IPS-18a (cell line): Measurements from ENCODE around the gene CATSPER3.

Source experiments
- H3K27ac ChIP-seq: one replicate; pipeline ENCODE4 v1.5.1; 2013; ENCODE audit warnings: low read length
- H3K27me3 ChIP-seq: one replicate; pipeline ENCODE4 v1.6.1; 2013; ENCODE audit warnings: mild to moderate bottlenecking, low read length; ENCODE audit not compliant: control insufficient read depth, insufficient read depth
- H3K36me3 ChIP-seq: one replicate; pipeline ENCODE4 v1.6.1; 2013; ENCODE audit warnings: low read depth, low read length; ENCODE audit not compliant: control insufficient read depth
- H3K4me1 ChIP-seq: one replicate; pipeline ENCODE4 v1.6.1; 2013; ENCODE audit warnings: low read depth, low read length; ENCODE audit not compliant: control insufficient read depth
- H3K4me3 ChIP-seq: one replicate; pipeline ENCODE4 v1.5.1; 2013; ENCODE audit warnings: low read length
- H3K9ac ChIP-seq: one replicate; pipeline ENCODE4 v1.6.1; 2013; ENCODE audit warnings: mild to moderate bottlenecking, low read length, moderate library complexity
- H3K9me3 ChIP-seq: one replicate; pipeline ENCODE4 v1.6.1; 2013; ENCODE audit warnings: low read depth, low read length; ENCODE audit not compliant: control insufficient read depth

CATSPER3 gene

DNA sequence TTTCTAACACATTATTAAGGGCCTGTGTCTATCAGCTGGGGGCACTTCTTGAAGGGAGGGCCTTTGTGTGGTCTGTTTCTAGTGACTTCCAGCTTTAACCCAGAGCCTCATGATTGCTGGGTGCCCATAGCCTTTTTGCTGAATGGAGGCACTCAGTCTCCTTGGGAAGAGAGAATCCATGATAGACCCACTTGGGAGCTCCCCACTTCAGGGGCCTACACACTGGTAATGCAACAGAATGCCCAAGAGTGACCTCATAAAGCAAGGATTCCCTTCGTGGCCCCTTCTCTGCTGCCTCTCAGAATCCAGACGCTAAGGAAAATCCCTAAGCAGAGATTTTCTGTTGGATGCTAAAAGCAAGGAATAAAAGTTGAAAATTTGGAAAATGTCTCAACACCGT is at the start of gene CATSPER3:
Gene CATSPER3, plus strand, starts transcription at position 301 of the 400 bp plus-strand sequence. Its CDS starts 85 bp downstream, at position 386.
- H3K9me3 ChIP-seq, result no peaks in the 10 kb centered on the region
- no peaks in the 10 kb centered on the region for H3K4me1 ChIP-seq
- H3K4me3 ChIP-seq, result no peak within 1 kb of the TSS
- no peaks in the 10 kb centered on the region for H3K27me3 ChIP-seq
- no peaks in the 10 kb centered on the region for H3K36me3 ChIP-seq
- H3K27ac ChIP-seq, result no peak within 1 kb of the TSS
- no peak within 1 kb of the TSS for H3K9ac ChIP-seq

DNA sequence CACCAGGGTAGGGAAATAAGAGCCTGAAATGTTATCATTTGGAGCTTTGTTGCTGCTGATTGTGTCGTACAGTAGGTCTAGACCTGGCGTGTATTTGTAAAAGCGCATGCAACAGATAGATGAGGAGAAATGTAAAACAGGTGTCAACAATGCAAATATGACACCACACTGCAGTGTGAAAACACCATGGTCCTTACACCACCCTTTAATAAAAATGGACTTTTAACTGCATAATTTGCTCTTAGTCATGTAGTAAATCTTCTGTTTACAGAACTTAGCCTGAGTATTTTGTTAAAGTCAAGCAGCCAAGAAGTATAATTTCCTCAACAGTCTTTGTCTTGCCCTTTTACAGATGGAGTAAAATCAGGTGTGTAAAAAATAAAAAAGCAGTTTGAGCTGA is 48.8 kb upstream of the CATSPER3 start:
- Histone ChIP-seq H3K4me3 (no peak overlapping the region), H3K4me1 (no peaks in the 10 kb centered on the region), H3K27ac (no peak overlapping the region), H3K9ac (no peak overlapping the region), H3K27me3 (no peaks in the 10 kb centered on the region), H3K9me3 (no peaks in the 10 kb centered on the region), H3K36me3 (peaks cover 17% of the 10 kb centered on the region)

- no peaks in the 10 kb centered on the region for H3K4me1 ChIP-seq
- no peak overlapping the region for H3K4me3 ChIP-seq
- H3K27ac ChIP-seq, result no peak overlapping the region
- H3K9ac ChIP-seq, result no peak overlapping the region
- no peaks in the 10 kb centered on the region for H3K9me3 ChIP-seq
- H3K36me3 ChIP-seq, result peaks cover 13% of the 10 kb centered on the region
- H3K27me3 ChIP-seq, result no peaks in the 10 kb centered on the region
Measured at GRCh38 chr5:134920848-134921575, 46.7 kb upstream of the CATSPER3 start.

DNA sequence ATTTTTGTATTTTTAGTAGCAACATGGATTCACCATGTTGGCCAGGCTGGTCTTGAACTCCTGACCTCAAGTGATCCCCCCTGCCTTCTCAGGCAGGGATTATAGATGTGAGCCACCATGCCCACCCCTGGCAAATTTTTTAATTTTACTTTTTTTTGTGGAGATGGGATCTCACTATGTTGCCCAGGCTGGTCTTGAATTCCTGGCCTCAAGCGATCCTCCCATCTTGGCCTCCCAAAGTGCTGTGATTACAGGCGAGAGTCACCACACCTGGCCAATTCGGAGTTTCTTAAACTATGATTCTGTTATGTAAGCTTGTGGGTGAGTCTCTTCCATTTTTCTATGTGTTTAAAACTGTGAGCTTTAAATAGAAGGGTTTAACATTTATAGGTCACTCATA is 35.2 kb upstream of the CATSPER3 start:
- Histone ChIP-seq H3K9me3 (no peaks in the 10 kb centered on the region), H3K27ac (no peak overlapping the region)

DNA sequence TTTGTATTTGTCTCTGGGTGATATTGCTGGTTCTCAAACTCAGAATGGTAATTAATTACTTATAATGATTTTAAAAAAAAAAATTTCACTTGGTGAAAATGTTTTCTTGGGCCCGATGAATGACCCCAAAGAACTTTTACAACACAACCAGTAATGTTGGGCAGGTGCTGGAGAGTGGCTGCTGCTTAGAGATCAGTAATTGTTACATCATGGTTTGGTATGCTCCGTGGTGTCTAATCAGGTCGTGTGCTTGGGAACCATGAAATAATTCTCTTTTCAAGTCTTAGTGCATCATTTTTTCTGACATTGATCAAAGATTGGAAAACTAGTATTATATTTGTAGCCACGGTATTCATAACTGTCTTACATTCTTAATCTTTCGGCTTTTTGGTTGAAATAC is 33.5 kb upstream of the CATSPER3 start:
- Histone ChIP-seq H3K9me3 (no peaks in the 10 kb centered on the region), H3K36me3 (peaks cover 5% of the 10 kb centered on the region), H3K27ac (no peak overlapping the region), H3K4me1 (no peaks in the 10 kb centered on the region), H3K27me3 (no peaks in the 10 kb centered on the region), H3K9ac (no peak overlapping the region), H3K4me3 (no peak overlapping the region)

More for the DNA sequence above, 35.2 kb upstream of the CATSPER3 start:
- Histone ChIP-seq H3K36me3 (peaks cover 5% of the 10 kb centered on the region), H3K9ac (no peak overlapping the region), H3K4me3 (no peak overlapping the region), H3K27me3 (no peaks in the 10 kb centered on the region), H3K4me1 (no peaks in the 10 kb centered on the region)

DNA sequence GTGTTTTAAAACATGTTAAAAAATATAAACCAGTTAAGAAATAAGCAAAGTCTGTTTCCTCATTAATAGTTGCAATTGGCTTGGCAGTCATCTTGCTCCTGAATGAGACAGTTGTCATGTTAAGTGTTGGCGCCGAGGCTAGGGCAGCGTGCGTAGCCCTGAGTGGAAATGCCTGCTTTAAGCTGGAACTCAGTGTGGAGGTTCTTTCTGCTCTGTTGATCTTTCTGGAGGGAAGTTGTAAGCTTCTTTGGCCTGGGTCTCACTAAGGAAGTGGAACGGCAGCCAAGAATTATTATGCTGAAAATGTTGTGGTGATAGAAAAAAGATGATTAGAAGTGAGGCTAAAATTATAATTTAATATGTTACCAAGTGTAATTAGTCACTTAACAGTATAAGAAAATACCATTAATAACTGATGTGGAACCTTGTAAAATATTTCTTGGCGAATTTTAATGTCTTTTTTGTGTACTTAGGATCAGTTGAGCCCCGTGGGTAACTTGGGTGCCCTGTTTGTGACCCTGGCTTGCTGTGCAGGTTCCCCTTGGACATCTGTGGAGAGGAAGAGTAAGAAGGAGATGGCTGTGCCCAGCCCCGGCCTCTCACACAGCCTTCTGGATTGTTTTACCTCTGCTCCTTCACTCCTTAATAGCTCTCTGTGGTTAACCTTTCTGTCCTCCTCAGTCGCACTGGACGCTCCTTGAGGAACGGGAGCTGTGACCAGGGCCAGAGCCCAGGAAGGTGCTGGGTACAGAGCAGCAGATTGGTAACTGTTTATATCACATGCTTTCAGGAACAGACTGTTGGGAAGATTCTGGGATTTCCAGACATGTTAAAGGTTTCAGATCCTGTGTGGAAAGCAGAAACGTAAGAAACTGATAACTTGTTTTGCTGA is 31.8 kb upstream of the CATSPER3 start:
- Histone ChIP-seq H3K4me3 (no peak overlapping the region), H3K27me3 (no peaks in the 10 kb centered on the region), H3K9me3 (no peaks in the 10 kb centered on the region), H3K4me1 (no peaks in the 10 kb centered on the region), H3K36me3 (no peaks in the 10 kb centered on the region), H3K9ac (no peak overlapping the region), H3K27ac (no peak overlapping the region)

DNA sequence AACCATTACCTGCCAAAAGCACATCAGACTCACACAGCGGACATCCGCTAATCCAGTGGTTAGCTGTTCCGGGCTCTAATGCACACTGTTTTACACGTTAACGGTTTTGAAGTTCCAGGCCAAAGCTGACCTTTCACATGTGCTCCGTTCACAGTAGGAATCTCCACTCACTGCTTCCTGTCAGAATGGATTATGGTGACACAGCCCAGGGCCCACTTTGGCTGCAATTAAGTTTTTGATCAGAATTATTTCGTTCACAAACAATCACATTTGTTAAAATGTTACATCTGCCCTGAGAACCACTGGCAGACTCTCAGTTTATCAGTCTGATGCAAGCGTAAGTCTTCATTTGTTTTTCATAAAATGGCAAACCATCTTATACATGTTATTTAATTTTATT is 30.2 kb upstream of the CATSPER3 start:
- H3K9me3 ChIP-seq, result no peaks in the 10 kb centered on the region
- H3K4me3 ChIP-seq, result no peak overlapping the region
- H3K27me3 ChIP-seq, result no peaks in the 10 kb centered on the region
- H3K9ac ChIP-seq, result no peak overlapping the region
- H3K27ac ChIP-seq, result no peak overlapping the region
- H3K4me1 ChIP-seq, result no peaks in the 10 kb centered on the region
- no peaks in the 10 kb centered on the region for H3K36me3 ChIP-seq

- H3K4me3 ChIP-seq, result no peak overlapping the region
- H3K27ac ChIP-seq, result no peak overlapping the region
- no peaks in the 10 kb centered on the region for H3K27me3 ChIP-seq
- no peaks in the 10 kb centered on the region for H3K36me3 ChIP-seq
- H3K9me3 ChIP-seq, result no peaks in the 10 kb centered on the region
- no peaks in the 10 kb centered on the region for H3K4me1 ChIP-seq
- no peak overlapping the region for H3K9ac ChIP-seq
Measured at GRCh38 chr5:134938030-134938429, 29.7 kb upstream of the CATSPER3 start.

GRCh38 chr5:134939500-134939899 is 28.2 kb upstream of the CATSPER3 start:
- Histone ChIP-seq H3K27me3 (no peaks in the 10 kb centered on the region), H3K9ac (no peak overlapping the region), H3K4me1 (no peaks in the 10 kb centered on the region), H3K9me3 (no peaks in the 10 kb centered on the region), H3K36me3 (no peaks in the 10 kb centered on the region), H3K27ac (no peak overlapping the region), H3K4me3 (no peak overlapping the region)

DNA sequence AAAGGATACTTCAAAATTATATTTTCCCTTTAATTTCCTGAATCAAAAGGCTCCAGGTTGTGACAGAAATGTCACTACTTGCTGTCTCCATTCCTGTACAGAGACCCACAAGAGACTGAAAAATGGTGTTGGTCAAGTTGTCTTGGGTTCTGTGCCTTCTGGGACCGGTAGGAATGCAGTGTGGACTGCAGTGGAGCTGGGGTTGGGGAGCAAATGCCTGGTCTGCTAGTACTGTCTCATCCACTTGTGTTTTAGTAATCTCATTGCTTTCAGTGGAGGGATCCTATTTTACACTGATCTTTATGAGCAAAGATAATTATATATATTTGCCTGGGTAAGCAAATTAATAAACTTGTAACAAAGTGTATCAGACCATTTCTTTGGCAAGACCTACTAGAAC is 24.2 kb upstream of the CATSPER3 start:
- no peaks in the 10 kb centered on the region for H3K4me1 ChIP-seq
- no peak overlapping the region for H3K27ac ChIP-seq
- no peaks in the 10 kb centered on the region for H3K36me3 ChIP-seq
- no peaks in the 10 kb centered on the region for H3K9me3 ChIP-seq
- no peak overlapping the region for H3K9ac ChIP-seq
- H3K27me3 ChIP-seq, result no peaks in the 10 kb centered on the region
- H3K4me3 ChIP-seq, result no peak overlapping the region

DNA sequence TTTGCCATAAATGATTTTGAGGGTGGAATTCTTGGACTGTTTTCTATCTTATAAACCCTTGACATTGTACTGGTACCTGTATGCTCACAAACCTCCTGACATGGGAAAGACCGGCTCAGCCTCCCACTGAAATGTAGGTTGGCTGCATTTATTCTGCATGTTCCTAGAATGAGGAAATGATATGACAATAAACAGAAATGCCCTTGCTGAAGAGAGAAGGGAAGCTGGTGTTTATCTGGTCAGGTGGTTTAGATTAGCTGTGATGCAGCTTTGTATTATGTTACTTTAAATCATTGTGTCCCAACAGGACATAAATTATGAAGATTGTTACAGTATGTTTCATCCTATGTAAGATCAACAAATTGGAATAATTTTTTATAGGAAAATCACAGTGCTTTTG is 23.1 kb upstream of the CATSPER3 start:
- Histone ChIP-seq H3K4me3 (no peak overlapping the region), H3K27ac (no peak overlapping the region), H3K4me1 (no peaks in the 10 kb centered on the region), H3K36me3 (no peaks in the 10 kb centered on the region), H3K27me3 (no peaks in the 10 kb centered on the region), H3K9me3 (no peaks in the 10 kb centered on the region), H3K9ac (no peak overlapping the region)
